ENCODE results near the gene EXOSC7. TPM values are rescaled to one million over a fixed set of nuclear protein-coding genes. Genes with fewer than 3 reads are reported as not detected.
A peak's percentile ranks its signal among the peaks of the same experiment; 100 is the strongest.

Gene EXOSC7
- total RNA-seq, 6 experiments from 2014 or later: 41.0 to 54.1 (median 47.9) TPM

GRCh38 chr3:45001738-45002137, 25.7 kb downstream of the EXOSC7 start:
- H3K9me3 Mint-ChIP-seq: no peaks in the 10 kb centered on the region; the same call in 1 of the 2 replicates
- peaks cover 29% of the 10 kb centered on the region for H3K36me3 Mint-ChIP-seq (ENCODE audit: low read depth)

GRCh38 chr3:45002139-45002660, 26.2 kb downstream of the EXOSC7 start:
- Mint-ChIP-seq H3K27ac (no peak overlapping the region), H3K36me3 (ENCODE audit: low read depth) (peaks cover 33% of the 10 kb centered on the region), H3K27me3 (ENCODE audit: insufficient read depth) (peaks cover 2% of the 10 kb centered on the region; the same call in 1 of the 2 replicates), H3K9me3 (no peaks in the 10 kb centered on the region; the same call in 1 of the 2 replicates), H3K4me3 (no peak overlapping the region), H3K4me1 (ENCODE audit: low read depth) (peaks cover 3% of the 10 kb centered on the region; the same call in 1 of the 2 replicates)
- TF ChIP-seq CTCF (IDR thresholded peaks at IDR 0.05): no peak
- no peak for DNase-seq

More at GRCh38 chr3:45001738-45002137, 25.7 kb downstream of the EXOSC7 start:
- no peaks in the 10 kb centered on the region for H3K27me3 Mint-ChIP-seq (ENCODE audit: insufficient read depth)
- TF ChIP-seq CTCF (IDR thresholded peaks at IDR 0.05): peak; percentile 36
- no peak overlapping the region for H3K4me3 Mint-ChIP-seq
- no peaks in the 10 kb centered on the region for H3K4me1 Mint-ChIP-seq (ENCODE audit: low read depth)
- no peak for DNase-seq
- H3K27ac Mint-ChIP-seq: no peak overlapping the region

GRCh38 chr3:45002720-45003119, 26.7 kb downstream of the EXOSC7 start:
- peaks cover 2% of the 10 kb centered on the region; the same call in 1 of the 2 replicates for H3K27me3 Mint-ChIP-seq (ENCODE audit: insufficient read depth)
- no peak overlapping the region for H3K4me3 Mint-ChIP-seq

GRCh38 chr3:45003406-45003805, 27.4 kb downstream of the EXOSC7 start:
- Mint-ChIP-seq H3K4me3 (no peak overlapping the region), H3K27ac (no peak overlapping the region), H3K4me1 (ENCODE audit: low read depth) (peaks cover 13% of the 10 kb centered on the region), H3K27me3 (ENCODE audit: insufficient read depth) (peaks cover 2% of the 10 kb centered on the region; the same call in 1 of the 2 replicates), H3K36me3 (ENCODE audit: low read depth) (peaks cover 43% of the 10 kb centered on the region), H3K9me3 (no peaks in the 10 kb centered on the region; the same call in 1 of the 2 replicates)
- TF ChIP-seq CTCF (IDR thresholded peaks at IDR 0.05): no peak
- no peak for DNase-seq

More at GRCh38 chr3:45002720-45003119, 26.7 kb downstream of the EXOSC7 start:
- Mint-ChIP-seq H3K4me1 (ENCODE audit: low read depth) (peaks cover 6% of the 10 kb centered on the region), H3K27ac (no peak overlapping the region), H3K9me3 (no peaks in the 10 kb centered on the region; the same call in 1 of the 2 replicates), H3K36me3 (ENCODE audit: low read depth) (peaks cover 36% of the 10 kb centered on the region)
- no peak for TF ChIP-seq CTCF (IDR thresholded peaks at IDR 0.05)
- no peak for DNase-seq

DNA sequence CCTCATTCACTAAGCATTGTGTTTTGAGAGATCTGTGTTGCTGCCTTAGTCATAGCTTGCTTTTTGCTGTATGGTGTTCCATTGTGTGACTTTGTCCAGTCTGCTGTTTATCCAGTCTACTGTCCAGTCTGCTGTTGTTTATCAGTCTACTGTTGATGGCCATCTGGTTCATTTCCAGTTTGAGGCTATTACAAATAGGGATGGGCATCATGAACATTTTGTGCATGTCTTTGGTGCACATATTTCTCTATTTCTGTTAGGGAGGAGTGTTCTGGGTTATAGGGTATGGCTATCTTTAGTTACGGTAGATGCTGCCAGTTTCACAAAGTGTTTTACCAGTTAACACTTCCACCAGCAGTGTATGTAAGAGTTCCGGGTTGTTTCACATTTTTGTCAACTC, 27.8 kb downstream of the EXOSC7 start:
- no peak overlapping the region for H3K27ac Mint-ChIP-seq
- peaks cover 46% of the 10 kb centered on the region for H3K36me3 Mint-ChIP-seq (ENCODE audit: low read depth)
- H3K4me1 Mint-ChIP-seq (ENCODE audit: low read depth): peaks cover 18% of the 10 kb centered on the region
- no peak overlapping the region for H3K4me3 Mint-ChIP-seq
- no peak for DNase-seq
- H3K27me3 Mint-ChIP-seq (ENCODE audit: insufficient read depth): peaks cover 2% of the 10 kb centered on the region; the same call in 1 of the 2 replicates
- H3K9me3 Mint-ChIP-seq: no peaks in the 10 kb centered on the region; the same call in 1 of the 2 replicates
- no peak for TF ChIP-seq CTCF (IDR thresholded peaks at IDR 0.05)
